HCT116 (cell line): Measurements from ENCODE around the gene FEV.

Experiments used
- EZH2 ChIP-seq: fragments of 200-600 bp; sonication (generic); IDR thresholded peaks from 2 replicates; pipeline ENCODE4 v1.6.1; 2017; ENCODE audit warnings: antibody characterized with exemption, mixed run types
- ZFX ChIP-seq: fragments of 450-650 bp; IDR thresholded peaks from 2 replicates; pipeline ENCODE4 v1.6.1; 2017

- TF ChIP-seq EZH2 (no peak), ZFX (no peak)
Observed at GRCh38 chr2:218956039-218956438, 28.9 kb downstream of the FEV start.
